GM15510 (cell line): Measurements from ENCODE around the gene NOX1.

Experiments
- POLR2A ChIP-seq: IDR thresholded peaks from 3 replicates; pipeline ENCODE4 v1.6.1; 2011; ENCODE audit warnings: borderline replicate concordance; ENCODE audit not compliant: insufficient read length; ENCODE audit errors: extremely low read depth

NOX1 gene

GRCh38 chrX:100874325-100874724 lies at the start of gene NOX1:
NOX1 (minus strand) TSS chrX:100874359; CDS start chrX:100874139, 220 bp downstream.
- TF ChIP-seq POLR2A, result no peak

DNA sequence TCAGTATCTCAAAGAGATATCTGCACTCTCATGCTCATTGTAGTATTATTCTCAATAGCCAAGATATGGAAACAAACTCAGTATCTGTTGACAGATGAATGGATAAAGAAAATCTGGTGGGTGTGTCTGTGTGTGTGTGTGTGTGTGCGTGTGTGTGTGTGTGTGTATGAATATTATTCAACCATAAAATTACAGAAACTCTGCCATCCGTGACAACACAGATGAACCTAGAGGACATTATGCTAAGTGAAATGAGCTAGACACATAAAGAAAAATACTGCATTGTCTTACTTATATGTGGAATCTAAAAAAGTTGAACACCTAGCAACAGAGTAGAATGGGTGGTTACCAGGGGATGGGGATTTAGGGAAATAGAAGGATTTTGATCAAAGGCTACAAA lies 41.4 kb upstream of the NOX1 start:
- TF ChIP-seq POLR2A, result no peak

DNA sequence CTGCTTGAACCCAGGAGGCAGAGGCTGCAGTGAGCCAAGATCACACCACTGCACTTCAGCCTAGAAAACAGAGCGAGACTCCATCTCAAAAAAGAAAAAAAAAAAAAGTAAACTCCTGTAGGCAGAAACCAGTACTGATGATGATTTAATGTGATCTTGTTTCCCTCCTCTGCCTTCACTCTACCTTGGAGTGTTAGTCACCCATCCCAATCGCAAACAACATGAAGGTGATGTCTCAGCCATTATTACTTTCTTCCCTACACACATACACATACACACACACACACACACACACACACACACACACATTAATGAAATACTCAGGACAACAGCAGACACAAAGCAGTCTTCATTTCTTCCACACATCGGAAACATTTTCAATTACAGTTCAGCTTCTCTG lies 39.0 kb upstream of the NOX1 start:
- TF ChIP-seq POLR2A, result no peak

GRCh38 chrX:100911731-100912130 lies 37.6 kb upstream of the NOX1 start:
- TF ChIP-seq POLR2A, result no peak

DNA sequence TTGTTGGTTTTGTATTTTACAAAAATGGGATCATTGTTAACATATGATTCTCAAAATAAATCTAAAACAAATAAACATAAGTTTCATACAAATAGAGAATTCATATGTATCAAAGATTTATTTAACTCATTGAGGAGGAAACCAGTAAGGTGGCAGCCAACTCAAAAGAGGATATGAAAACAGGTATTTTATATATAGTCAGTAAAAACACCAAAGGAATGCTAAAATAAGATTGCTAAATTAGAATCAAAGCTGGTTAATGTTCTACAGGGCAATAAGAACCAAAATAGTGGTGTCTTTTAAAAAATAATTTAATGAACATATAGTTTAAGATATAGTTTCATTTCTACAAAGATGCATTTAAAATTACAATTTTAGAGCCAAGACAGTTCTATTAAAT lies 31.5 kb upstream of the NOX1 start:
- no peak for TF ChIP-seq POLR2A

- TF ChIP-seq POLR2A, result no peak
Observed at GRCh38 chrX:100904433-100904832, 30.3 kb upstream of the NOX1 start.

DNA sequence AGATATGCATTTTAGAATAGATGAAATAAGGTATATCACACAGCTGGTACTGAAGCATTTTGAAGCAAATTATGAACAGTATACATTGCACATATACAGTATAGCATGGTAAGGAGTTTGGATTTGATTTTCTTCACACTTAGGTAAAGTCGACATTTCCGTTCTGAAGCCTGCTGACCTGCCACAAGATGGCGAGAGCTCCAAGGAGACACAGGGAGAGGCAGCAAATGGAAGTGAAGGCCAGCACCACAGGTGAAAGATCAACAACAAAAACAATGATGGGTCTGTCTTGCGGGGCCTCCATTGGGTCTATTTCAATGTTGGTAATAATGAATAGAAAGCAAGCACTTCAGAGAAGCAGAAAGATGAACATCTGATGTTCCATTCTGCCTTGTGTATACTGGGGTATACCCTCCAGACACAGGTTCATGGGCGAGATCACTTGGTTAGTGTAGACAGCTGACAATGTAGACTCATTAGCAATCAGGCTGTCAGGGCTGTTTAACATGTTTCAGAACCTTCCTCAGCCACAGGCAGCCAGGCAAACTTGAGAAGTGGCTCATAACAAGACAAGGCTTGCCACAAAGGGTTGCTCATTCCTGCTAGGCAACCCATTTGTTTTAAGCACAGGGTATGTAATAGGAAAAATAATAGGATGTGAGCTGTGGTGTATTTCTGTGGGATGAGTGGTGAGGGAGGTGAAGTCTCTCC lies 21.4 kb upstream of the NOX1 start:
- no peak for TF ChIP-seq POLR2A

DNA sequence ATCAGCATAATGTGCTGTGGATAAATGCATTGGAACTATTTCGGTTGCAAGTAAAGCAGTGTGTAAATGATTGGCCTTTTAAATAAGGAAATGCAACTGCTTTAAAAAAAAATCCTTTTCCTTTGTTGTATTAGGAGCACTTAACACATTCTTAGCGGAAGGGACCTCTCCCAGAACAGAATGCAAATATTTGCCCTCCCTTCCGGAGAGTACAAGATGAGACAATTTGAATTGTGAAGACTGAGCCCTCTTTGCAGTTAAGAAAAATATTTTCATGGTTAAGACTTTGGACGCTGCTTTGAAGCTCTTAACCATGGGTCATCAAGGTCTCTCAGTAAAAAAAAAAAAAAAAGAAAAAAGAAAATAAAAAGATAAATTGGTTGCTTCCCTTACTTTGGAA lies 9.5 kb upstream of the NOX1 start:
- TF ChIP-seq POLR2A, result no peak

- TF ChIP-seq POLR2A, result no peak
Observed at GRCh38 chrX:100880368-100880767, 6.2 kb upstream of the NOX1 start.

- no peak for TF ChIP-seq POLR2A
Observed at GRCh38 chrX:100871594-100872560, 2.3 kb downstream of the NOX1 start.

- no peak for TF ChIP-seq POLR2A
Observed at GRCh38 chrX:100870527-100870926, 3.6 kb downstream of the NOX1 start.

DNA sequence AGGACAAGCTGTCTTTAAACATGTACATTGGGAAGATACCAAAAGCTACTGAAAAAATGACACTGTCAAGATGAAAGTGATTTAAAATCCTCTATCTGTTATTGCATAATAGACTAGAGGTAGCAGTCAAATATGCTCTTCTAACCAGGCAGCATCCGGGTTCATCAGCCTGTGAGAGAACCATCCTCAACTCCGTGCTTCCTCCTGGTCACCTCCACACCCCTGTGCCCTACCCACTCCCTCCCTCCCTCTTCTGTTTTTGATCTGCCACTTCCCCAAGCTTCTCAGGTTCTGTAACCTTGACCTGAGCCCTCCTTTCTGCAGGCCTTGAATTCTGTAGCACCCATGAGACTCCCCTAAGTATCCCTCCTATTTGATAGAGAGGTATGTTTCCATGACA lies 5.9 kb downstream of the NOX1 start:
- TF ChIP-seq POLR2A, result no peak

DNA sequence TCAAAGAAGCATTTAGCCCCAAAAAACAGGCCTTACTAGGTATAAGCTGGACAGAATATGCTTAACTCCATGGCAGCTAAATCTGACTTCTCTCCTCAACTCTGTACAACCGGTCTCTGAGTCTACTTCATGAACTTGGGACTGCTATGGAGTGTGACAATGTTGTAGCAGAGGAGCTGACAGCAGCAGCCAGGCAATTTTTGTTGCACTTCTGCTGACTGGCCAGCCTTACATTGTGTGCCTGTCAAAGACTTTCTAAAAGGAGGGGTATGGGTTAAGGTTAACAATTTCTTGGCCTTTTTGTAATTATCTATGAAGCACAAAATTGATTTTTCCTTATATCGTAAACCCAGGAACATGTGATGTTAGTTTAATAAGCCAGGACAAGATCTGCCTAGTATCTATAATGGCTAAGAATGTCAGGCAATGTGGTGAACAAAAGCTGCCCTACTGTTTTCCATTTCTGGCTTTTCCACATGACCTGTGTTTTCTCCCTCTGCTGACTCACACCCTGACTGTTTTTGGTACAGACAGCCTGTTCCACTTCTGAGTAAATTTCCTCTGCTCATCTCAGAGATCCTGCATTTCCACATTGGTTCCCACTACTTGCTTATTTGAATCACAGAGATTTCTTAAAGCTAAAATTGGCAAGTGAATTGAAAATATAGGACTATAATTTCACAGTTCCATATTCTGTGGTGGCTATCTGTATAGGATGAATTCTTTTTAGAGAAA lies 9.3 kb downstream of the NOX1 start:
- TF ChIP-seq POLR2A, result no peak

DNA sequence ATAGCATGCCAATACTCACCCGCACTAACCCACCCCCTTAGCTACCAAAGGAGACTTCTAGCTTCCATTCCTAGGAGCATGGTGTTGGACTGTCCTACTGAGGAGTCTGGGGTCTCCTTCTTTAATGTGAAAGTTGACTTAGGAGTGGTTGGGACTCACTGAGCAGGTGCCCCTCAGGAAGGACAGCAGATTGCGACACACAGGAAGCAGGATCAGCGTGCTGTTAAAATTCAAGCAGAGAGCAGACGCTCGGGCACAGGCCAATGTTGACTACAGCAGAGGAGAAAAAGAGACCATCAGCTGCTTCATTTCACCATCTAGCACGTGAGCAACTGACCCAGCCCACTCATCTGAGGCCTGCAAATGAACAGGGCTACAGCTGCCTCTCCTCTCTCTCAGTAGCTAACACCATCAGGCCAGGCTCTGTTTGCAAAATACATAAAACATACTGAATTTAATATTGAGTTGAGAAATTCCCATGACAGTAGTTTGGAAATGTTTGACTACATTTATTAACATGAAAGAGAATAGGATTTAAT lies 10.8 kb downstream of the NOX1 start:
- TF ChIP-seq POLR2A, result no peak

DNA sequence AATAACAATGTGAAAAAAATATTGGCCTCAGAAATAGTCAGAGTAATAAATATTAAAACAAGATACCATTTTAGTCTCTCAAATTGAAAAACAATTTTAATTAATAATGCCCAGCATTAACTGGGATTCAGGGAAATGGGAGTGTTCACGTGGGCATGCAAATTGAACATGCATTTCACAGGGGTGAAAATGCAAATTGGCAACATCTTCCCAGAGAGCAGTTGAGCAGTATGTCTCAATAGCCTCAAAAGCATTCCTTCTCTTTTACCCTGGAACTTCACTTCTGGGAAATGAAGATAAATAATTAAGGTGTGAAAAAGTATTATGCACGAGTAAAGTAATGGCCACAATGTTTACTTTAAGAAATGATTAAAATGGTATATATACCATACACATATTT lies 21.3 kb downstream of the NOX1 start:
- TF ChIP-seq POLR2A, result no peak

DNA sequence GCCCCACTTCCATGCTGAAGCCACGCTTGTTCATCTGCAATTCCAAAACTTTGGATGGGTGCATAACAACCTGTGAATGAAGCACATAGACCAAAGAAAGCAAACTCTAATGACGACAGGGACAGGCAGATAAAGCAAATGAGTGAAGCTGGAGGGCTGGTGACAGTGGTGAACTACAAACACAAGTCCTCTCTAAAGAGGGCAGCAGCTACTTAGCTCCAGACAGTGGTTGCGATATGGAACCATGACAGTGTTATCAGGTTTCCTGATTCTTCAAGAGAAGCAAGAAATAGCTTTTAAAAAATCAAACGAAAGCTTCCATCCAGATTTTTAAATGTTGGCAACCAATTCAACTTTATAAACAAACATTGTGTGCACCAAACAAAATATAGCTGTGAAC lies 23.8 kb downstream of the NOX1 start:
- TF ChIP-seq POLR2A, result no peak
